Ovary (tissue), 9 donors: ENCODE data around the gene MAN1C1. TPM values are rescaled to one million over a fixed set of nuclear protein-coding genes. Genes with fewer than 3 reads are reported as not detected.
A peak's percentile ranks its signal among the peaks of the same experiment; 100 is the strongest.

ENCODE experiments used
- DNase-seq, 5 donors: peaks; one replicate each; pipeline ENCODE4 v3.0.0-alpha.2; 2019 to 2020
- H3K27ac ChIP-seq, 2 donors: fragments of 200-600 bp; one replicate each; pipeline versions ENCODE4 v1.5.1 to v1.8.0; 2019 to 2022
- H3K27me3 ChIP-seq: fragments of 200-600 bp; one replicate; pipeline ENCODE4 v1.8.0; 2022
- H3K36me3 ChIP-seq: fragments of 200-600 bp; sonication (generic); one replicate; pipeline ENCODE4 v1.5.1; 2019
- H3K4me1 ChIP-seq: one replicate; pipeline ENCODE4 v1.8.1; 2013; ENCODE audit warnings: mild to moderate bottlenecking, moderate library complexity; ENCODE audit not compliant: insufficient read depth
- H3K4me3 ChIP-seq: fragments of 200-600 bp; sonication (generic); one replicate; pipeline ENCODE4 v1.5.1; 2017
- H3K9me3 ChIP-seq, 2 donors: fragments of 200-600 bp in 1 of 2; sonication (generic) in 1 of 2; one replicate each; pipeline versions ENCODE4 v1.5.1 to v1.8.1; 2013 to 2019; ENCODE audit warnings: mild to moderate bottlenecking in 1 of 2, moderate library complexity in 1 of 2
- EP300 ChIP-seq: sonication (generic); formaldehyde crosslinking; IDR thresholded peaks from one replicate; pipeline ENCODE4 v1.6.1; 2017; ENCODE audit warnings: antibody characterized with exemption
- POLR2A ChIP-seq: fragments of 450-650 bp; IDR thresholded peaks from one replicate; pipeline ENCODE4 v1.6.1; 2017; ENCODE audit warnings: antibody characterized with exemption, mild to moderate bottlenecking, moderate library complexity
- WGBS, 3 donors: extraction: QIAGEN DNeasy Blood & Tissue Kit in 1 of 3; methylation state at CpG; one replicate each; pipeline versions ENCODE4 v1.1.5 to v1.1.7; 2013 to 2017; 5-methylcytosine and 5-hydroxymethylcytosine counted together
- intact Hi-C, 4 donors: fragments of 100-400 bp; cut with DNase I; formaldehyde crosslinking; loops; one replicate each; pipeline versions ENCODE4 v1.11.0 to v1.15.1; 2022 to 2023
- polyA plus RNA-seq, 2 donors: library from polyadenylated mRNA; stranded (reverse); fragments of 200-250 nt in 1 of 2; fragments of 350-450 nt in 1 of 2; fragmentation: Illumina TruSeq in 1 of 2; extraction: RNeasy Lipid Tissue Mini Kit (QIAGEN cat#74804) in 1 of 2; gene quantifications; one replicate each; pipeline ENCODE4 v1.2.3, GENCODE V29; 2013 to 2014
- total RNA-seq, 7 donors: library from RNA; depleted of rRNA in 2 of 7; stranded (reverse); fragments of >200 nt in 2 of 7; fragmentation: NEBNext Ultra II Directional in 3 of 7; extraction: Animal tissue kit (Norgen Biotek cat#: 25700) in 3 of 7; gene quantifications; one replicate each; pipeline versions ENCODE4 v1.1.0 to v1.2.4, GENCODE V29; 2016 to 2023
- TF ChIP-seq, protein P1 (sequence below), 3 donors: fragments of 450-650 bp in 2 of 3; fragments of 200-600 bp in 1 of 3; IDR thresholded peaks; one replicate each; pipeline versions ENCODE4 v1.5.1 to v1.8.0; 2016 to 2022; ENCODE audit warnings: antibody characterized with exemption in 3 of 3, mild to moderate bottlenecking in 1 of 3
- donor health status: DM: no; HTN: no; CAD: no; lungs with moderate emphysema.
- donor health status: DM: no; HTN: no; CAD: no.
- donor health status: Bipolar disorder and iron deficiency.
- donor health status: DM: yes; HTN: yes; CAD: no.
- donor health status: DM: no; HTN: no; CAD: no.
- donor health status: DM: yes; HTN: yes; CAD: no.

MAN1C1 gene
- total and polyA plus RNA-seq, 9 donors = 18.0 to 59.2 (median 33.1) TPM

DNA sequence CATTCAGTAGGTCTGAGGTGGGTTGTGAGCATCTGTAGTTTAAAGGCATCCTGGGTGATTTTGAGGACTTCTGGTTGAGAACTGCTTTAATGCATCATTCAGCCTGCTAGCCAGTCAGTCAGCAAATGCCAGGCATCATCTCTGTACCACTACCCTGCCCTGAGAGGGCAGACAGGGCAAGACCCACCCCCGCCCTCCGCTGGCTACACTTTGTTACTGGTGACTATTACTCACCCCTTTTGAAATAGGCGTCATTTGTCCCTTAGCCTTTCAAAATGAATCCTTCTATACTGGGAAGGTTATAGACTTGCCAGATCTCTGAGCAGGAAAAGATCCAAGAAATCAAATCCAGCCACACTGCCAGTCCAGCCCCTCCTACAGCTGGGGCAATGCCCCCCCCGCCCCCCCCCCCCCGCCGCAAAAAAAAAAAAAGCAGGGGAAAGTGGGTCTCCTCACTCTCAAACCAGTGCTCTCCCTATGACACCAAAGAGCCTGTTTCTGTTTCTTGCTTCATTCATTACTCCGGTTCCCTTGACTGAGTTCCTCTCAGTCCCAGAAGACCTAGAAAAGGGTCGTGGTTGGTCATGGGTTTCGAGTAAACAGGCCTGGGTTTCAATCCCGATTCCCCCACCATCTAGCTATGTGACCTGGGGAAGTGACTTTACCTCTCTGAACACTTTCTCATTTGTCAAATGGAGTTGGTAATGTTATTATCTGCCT is 187.8 kb downstream of the MAN1C1 start:
- H3K27me3 ChIP-seq = no peaks in the 10 kb centered on the region
- WGBS, 3 donors = 74 to 78% (median 76%) methylated on average over 10 of the region's 10 CpGs
- H3K36me3 ChIP-seq = no peaks in the 10 kb centered on the region
- no peaks in the 10 kb centered on the region for H3K9me3 ChIP-seq
- DNase-seq = no peak
- peaks cover 5% of the 10 kb centered on the region for H3K4me1 ChIP-seq
- no peak overlapping the region for H3K4me3 ChIP-seq
- H3K27ac ChIP-seq = no peak overlapping the region
- intact Hi-C loops = loop anchor here in 1 of 4 donors (10.0 kb wide), 1 partner anchor 190 kb away; the partner anchor contains the start of gene PAFAH2
- TF ChIP-seq, protein P1, sequence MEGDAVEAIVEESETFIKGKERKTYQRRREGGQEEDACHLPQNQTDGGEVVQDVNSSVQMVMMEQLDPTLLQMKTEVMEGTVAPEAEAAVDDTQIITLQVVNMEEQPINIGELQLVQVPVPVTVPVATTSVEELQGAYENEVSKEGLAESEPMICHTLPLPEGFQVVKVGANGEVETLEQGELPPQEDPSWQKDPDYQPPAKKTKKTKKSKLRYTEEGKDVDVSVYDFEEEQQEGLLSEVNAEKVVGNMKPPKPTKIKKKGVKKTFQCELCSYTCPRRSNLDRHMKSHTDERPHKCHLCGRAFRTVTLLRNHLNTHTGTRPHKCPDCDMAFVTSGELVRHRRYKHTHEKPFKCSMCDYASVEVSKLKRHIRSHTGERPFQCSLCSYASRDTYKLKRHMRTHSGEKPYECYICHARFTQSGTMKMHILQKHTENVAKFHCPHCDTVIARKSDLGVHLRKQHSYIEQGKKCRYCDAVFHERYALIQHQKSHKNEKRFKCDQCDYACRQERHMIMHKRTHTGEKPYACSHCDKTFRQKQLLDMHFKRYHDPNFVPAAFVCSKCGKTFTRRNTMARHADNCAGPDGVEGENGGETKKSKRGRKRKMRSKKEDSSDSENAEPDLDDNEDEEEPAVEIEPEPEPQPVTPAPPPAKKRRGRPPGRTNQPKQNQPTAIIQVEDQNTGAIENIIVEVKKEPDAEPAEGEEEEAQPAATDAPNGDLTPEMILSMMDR (IDR thresholded peaks at IDR 0.05) = no peak
- TF ChIP-seq EP300 (no peak), POLR2A (no peak)

DNA sequence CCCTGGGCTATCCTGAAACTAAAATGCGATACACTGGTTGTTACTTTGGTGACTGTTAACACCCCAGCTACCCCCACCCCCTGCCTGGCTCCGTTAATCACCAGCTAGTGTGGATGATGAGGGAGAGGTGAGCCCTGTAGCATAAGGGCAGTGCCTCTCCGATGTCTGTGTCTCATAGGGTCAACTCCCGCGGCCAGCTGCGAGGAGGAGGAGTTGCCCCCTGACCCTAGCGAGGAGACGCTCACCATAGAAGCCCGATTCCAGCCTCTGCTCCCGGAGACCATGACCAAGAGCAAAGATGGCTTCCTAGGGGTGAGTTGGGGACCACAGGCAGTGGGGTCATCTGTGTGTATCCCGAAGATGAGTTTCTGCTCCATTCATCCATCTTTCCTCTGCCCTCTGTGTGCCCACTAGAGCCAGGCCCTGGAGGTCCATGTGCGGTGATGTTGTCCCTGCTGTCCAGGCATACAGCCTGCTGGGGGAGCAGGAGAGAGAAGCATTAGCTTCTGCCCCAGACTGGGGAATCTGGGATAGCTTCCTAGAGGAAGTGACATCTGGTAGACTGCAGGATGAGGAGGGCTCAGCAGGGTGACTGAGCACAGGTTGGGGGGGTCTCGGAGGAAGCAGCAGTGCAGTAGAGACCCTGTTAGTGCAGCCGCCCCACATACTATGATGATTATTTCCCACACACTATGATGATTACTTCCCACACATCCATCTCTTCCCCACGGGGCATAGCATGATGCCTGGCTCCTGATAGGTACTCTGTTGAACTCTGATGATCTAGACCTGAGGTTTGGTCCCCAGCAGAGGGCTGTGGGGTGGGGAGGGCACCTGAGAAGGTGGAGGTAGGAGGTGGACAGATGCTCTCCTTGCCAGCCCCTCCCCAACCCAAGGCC is 188.6 kb downstream of the MAN1C1 start:
- no peaks in the 10 kb centered on the region for H3K9me3 ChIP-seq
- no peaks in the 10 kb centered on the region for H3K27me3 ChIP-seq
- H3K4me1 ChIP-seq = peaks cover 5% of the 10 kb centered on the region
- no peak overlapping the region for H3K27ac ChIP-seq
- DNase-seq = no peak
- H3K4me3 ChIP-seq = no peak overlapping the region
- TF ChIP-seq EP300 = no peak
- TF ChIP-seq POLR2A = no peak
- TF ChIP-seq, protein P1 (IDR thresholded peaks at IDR 0.05) = no peak
- H3K36me3 ChIP-seq = no peaks in the 10 kb centered on the region
- intact Hi-C loops = loop anchor here in 2 of 4 donors (5.0 to 10.0 kb wide), 3 partner anchors 188 to 198 kb away; partner anchors contain the start of genes MAN1C1 (in 1 of the 2) and PAFAH2 (in 1 of the 2)
- 67 to 77% (median 74%) methylated on average over 15 of the region's 15 CpGs for WGBS, 3 donors

DNA sequence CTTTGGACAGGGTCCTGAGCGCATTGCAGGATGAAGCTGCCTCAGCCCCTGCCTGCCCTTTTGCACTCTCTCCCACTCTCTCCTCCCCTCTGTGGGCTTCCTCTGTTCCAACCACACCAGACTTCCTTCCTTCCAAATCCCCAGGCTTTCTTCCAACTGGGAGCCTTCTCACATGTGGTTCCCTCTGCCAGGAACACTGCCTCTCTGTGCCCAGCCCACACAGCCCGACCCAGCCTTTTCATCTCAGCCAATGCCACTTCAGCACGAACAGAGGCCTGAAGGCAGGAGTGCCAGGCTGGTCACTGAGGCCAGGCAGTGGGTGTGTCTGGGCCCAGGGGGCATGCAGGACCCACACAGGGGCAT is 189.3 kb downstream of the MAN1C1 start:
- Histone ChIP-seq H3K4me1 (peaks cover 4% of the 10 kb centered on the region), H3K27me3 (no peaks in the 10 kb centered on the region), H3K36me3 (no peaks in the 10 kb centered on the region), H3K4me3 (no peak overlapping the region), H3K27ac (no peak overlapping the region), H3K9me3 (no peaks in the 10 kb centered on the region)
- TF ChIP-seq POLR2A (no peak), EP300 (no peak)
- TF ChIP-seq, protein P1 (IDR thresholded peaks at IDR 0.05) = no peak
- WGBS, 3 donors = 27 to 36% (median 29%) methylated on average over 3 of the region's 3 CpGs
- no peak for DNase-seq
- intact Hi-C loops = loop anchor here in 2 of 4 donors (5.0 to 10.0 kb wide), 3 partner anchors 189 to 199 kb away; partner anchors contain the start of genes MAN1C1 (in 1 of the 2) and PAFAH2 (in 1 of the 2)

DNA sequence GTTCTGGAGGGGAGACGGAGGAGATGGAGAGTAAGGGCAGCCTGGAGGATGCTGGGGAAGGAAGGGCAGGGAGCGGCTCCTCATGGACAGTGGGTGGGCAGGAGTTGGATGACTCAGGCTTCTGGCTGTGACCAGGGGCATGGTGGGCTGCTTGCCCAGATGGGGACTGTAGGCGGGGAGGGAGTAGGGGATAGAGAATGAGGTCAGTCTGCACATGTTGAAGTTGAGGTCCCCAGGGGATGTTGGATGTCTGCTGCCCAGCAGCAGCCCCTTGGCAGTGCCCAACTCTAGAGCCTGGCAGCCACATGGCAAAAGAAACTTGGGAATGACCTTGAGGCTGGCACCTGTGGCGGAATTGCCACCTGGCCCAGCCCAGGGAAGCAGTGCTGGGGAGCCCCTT is 189.8 kb downstream of the MAN1C1 start:
- TF ChIP-seq EP300 = no peak
- TF ChIP-seq, protein P1 (IDR thresholded peaks at IDR 0.05) = no peak
- no peak for TF ChIP-seq POLR2A
- Histone ChIP-seq H3K27me3 (no peaks in the 10 kb centered on the region), H3K4me3 (no peak overlapping the region), H3K9me3 (no peaks in the 10 kb centered on the region), H3K36me3 (no peaks in the 10 kb centered on the region), H3K27ac (no peak overlapping the region), H3K4me1 (no peaks in the 10 kb centered on the region)
- intact Hi-C loops = loop anchor here in 2 of 4 donors (5.0 to 10.0 kb wide), 3 partner anchors 188 to 199 kb away; partner anchors contain the start of genes MAN1C1 (in 1 of the 2) and PAFAH2 (in 1 of the 2)
- WGBS, 3 donors = 49 to 58% (median 53%) methylated on average over 4 of the region's 4 CpGs
- peak in 4 of 5 donors; percentile 63 to 73 (median 66) for DNase-seq
